ENCODE measurements around the gene CCDC9B.
A peak's percentile ranks its signal among the peaks of the same experiment; 100 is the strongest.

CCDC9B gene

GRCh38 chr15:40365624-40366456, 25.1 kb upstream of the CCDC9B start:
- DNase-seq (ENCODE audit: low spot score): no peak

GRCh38 chr15:40365016-40365415, 24.3 kb upstream of the CCDC9B start:
- no peak for DNase-seq (ENCODE audit: low spot score)

- DNase-seq (ENCODE audit: low spot score): no peak
These were observed 23.5 kb upstream of the CCDC9B start for GRCh38 chr15:40364251-40364650.

- no peak for DNase-seq (ENCODE audit: low spot score)
These were observed 22.9 kb upstream of the CCDC9B start for GRCh38 chr15:40363611-40364010.

GRCh38 chr15:40361640-40362039, 20.9 kb upstream of the CCDC9B start:
- no peak for DNase-seq (ENCODE audit: low spot score)

- DNase-seq (ENCODE audit: low spot score): no peak
These were observed 19.3 kb upstream of the CCDC9B start for GRCh38 chr15:40360015-40360414.

GRCh38 chr15:40358471-40359353, 18.0 kb upstream of the CCDC9B start:
- DNase-seq (ENCODE audit: low spot score): no peak

GRCh38 chr15:40357723-40358470, 17.2 kb upstream of the CCDC9B start, which contains the start of gene DISP2:
DISP2 (plus strand) TSS chr15:40358219; CDS start chr15:40358322, 103 bp downstream.
- peak; percentile 92 for DNase-seq (ENCODE audit: low spot score)

GRCh38 chr15:40357246-40357645, 16.5 kb upstream of the CCDC9B start:
- no peak for DNase-seq (ENCODE audit: low spot score)

GRCh38 chr15:40355976-40356585, 15.3 kb upstream of the CCDC9B start:
- DNase-seq (ENCODE audit: low spot score): no peak

- peak; percentile 72 for DNase-seq (ENCODE audit: low spot score)
These were observed 13.9 kb upstream of the CCDC9B start for GRCh38 chr15:40354408-40355171.

GRCh38 chr15:40353697-40354096, 13.0 kb upstream of the CCDC9B start:
- no peak for DNase-seq (ENCODE audit: low spot score)

GRCh38 chr15:40352281-40352901, 11.7 kb upstream of the CCDC9B start:
- no peak for DNase-seq (ENCODE audit: low spot score)

- no peak for DNase-seq (ENCODE audit: low spot score)
These were observed 8.4 kb upstream of the CCDC9B start for GRCh38 chr15:40349163-40349562.

GRCh38 chr15:40348474-40348870, 7.7 kb upstream of the CCDC9B start:
- DNase-seq (ENCODE audit: low spot score): no peak

- no peak for DNase-seq (ENCODE audit: low spot score)
These were observed 7.1 kb upstream of the CCDC9B start for GRCh38 chr15:40347559-40348473.

- DNase-seq (ENCODE audit: low spot score): no peak
These were observed 6.1 kb upstream of the CCDC9B start for GRCh38 chr15:40346579-40347558.
